ENCODE data around the gene C16orf46.
A peak's percentile ranks its signal among the peaks of the same experiment; 100 is the strongest.

The C16orf46 gene

GRCh38 chr16:81073560-81074330, 3.3 kb downstream of the C16orf46 start:
- DNase-seq, result no peak

GRCh38 chr16:81071805-81072204, 5.2 kb downstream of the C16orf46 start:
- DNase-seq, result no peak

DNA sequence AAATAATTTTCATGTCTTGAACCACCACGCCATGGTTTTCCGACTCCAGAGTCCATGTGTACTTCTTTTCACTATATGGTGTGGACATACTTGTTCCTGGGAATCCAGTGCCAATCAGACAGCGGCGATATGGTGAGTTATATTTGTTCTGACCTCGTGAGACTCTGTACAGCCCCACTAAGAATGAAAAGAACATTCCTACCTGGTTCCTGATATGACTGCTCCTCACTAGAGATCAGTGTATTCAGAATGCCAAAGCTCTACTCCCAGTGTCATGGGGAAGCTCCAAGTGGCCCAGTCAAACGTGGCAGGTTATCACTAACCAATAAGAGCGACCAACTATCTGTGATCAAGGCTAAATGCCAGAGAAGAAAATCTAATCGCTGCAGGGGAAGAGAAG, 6.1 kb downstream of the C16orf46 start:
- DNase-seq, result no peak

DNA sequence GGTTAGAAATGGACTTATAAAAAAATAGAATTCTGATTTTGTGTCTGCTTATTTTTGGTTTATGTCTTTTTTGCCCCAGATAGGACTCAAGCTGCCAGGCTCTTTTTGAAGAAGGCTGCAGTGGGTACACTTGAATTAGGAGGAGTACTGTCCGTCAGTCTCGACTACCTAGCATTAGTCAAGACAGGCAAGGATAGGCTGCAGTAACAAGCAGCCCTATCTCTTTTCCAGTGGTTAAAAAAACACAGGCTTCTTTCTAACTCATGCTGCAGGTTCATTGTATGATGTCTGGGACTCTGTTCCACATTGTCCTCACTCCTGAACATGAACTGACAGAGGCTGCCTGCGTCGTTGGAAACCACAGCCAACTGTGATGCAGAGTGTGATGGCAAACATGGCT, 8.0 kb downstream of the C16orf46 start:
- no peak for DNase-seq

DNA sequence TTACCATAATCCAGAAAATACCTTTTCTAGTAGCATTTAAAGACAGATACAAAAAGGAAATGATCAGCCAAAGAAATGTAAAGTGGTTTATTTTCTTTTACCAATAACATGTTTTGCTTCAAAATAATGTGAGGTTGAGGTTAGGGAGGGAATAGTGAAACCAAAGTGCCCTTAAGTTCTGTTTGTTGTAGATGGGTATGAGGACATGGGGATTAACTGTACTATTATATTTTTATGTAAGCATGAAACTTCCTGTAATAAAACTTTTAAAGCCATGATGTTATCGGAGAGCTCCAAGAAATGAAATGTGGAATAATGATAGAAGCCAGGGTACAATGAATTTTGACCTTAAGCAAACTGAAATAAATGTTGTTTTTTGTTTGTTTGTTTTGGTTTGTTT, 9.9 kb downstream of the C16orf46 start:
- no peak for DNase-seq

GRCh38 chr16:81066681-81067080, 10.4 kb downstream of the C16orf46 start:
- no peak for DNase-seq

- DNase-seq, result no peak
Measured at GRCh38 chr16:81061871-81062608, 15.0 kb downstream of the C16orf46 start.

DNA sequence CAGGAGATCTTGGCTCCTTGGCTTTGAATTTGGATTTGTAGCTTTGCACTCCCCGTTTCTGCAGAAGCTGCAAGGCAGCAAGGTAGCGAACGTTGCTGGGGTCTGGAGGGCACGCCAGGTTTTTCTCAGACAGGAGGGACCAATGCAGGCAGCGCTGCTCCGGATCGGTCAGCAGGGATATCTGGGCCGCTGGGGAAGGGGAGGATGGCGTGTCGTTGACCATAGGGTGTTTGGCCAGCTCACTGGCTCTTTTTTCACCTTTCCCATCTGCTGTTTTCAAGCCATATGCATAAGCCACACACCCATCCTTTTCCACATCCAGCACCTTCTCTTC, 15.8 kb downstream of the C16orf46 start:
- DNase-seq, result no peak

DNA sequence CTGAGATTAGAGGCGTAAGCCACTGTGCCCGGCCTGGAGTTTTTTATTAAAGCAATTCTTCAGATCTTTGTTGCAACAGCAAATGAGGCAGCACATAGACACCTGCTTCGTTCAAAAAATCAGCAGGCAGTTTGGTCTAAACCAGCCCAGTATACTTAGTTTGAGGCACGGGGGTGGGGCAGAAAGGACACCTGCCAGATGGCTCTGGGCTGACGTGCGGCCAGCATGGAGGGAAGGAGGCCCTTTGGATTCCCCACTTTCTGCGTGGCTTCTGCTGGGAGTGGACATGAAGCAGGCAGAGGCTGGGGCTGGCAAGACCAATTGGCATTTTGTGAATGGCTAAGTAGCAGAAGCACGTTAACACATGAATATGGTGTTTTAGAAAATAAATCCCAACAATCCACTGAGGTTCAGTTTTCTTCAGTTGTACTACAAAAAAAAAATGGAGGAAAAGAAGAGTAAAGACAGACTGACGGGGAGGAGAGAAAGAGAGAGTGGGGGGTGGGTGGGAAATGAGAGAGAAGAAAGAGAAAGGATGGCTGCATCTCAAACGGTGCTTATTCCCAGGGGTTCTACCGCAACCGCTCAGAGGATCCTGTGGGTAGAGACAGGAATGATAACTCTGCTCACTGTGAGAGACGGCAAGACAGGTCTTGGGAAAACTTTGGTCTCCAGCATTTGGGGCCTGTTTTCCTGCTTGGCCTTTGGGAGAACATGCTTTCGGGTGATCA, 16.3 kb downstream of the C16orf46 start:
- DNase-seq, result no peak

GRCh38 chr16:81053761-81054160, 23.3 kb downstream of the C16orf46 start:
- DNase-seq, result no peak

DNA sequence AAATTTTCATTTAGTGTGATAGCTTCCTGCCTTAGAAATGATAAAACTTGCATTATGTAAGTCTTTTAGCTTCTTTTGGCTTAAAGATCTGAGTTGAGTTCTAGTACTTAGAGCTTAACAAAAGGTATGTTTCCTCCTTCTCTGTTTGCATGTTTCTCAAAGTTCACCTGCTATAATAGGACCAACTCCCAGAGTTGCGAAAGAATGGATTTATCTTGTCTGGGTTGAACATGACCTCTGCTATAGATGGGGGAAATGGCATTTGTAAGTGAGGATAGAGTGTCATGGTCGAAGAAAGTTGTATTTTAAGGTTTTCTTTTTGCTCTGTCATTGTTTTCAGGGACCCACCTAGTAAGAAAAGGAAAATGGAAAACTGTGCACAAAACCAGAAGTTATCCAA, 34.2 kb downstream of the C16orf46 start:
- no peak for DNase-seq

DNA sequence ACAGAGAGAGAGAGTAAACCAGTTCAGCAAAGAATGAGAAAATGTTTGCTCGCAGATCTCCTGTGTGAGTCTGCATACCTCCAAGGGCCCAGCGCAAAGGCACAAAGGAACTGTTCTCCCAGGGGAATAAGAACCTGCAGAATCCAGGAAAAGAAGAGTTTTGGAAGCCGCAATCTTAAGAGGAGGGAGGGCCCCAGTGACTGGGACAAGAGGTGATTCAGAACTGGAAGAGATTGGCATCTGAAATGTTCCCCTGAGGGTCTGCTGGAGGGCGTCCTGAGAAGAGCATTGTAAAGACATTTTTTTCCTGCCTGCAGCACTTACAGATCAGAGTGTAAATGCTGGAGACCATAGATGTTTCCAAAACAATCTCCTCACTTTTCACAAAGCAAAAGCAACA, 35.3 kb downstream of the C16orf46 start:
- no peak for DNase-seq

DNA sequence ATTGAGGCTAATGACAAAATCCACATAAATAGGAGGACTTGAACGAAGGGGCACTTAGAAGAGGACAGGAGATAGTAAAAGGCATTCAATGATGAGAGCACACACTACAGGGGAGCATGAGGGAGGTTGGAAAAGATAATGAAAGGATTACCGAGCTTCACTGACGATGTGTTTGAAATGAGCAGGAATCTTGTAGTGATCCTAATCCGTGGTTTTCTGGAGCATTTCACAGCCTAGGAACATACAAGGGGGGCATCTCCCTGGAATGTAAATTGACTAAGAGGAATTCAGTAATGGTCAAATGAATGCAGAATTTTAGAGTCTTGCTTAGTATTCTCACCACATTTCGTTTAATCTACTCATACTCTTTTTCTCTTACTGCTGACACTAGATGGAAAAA, 36.2 kb downstream of the C16orf46 start:
- DNase-seq, result no peak

GRCh38 chr16:81040131-81040530, 36.9 kb downstream of the C16orf46 start:
- no peak for DNase-seq

DNA sequence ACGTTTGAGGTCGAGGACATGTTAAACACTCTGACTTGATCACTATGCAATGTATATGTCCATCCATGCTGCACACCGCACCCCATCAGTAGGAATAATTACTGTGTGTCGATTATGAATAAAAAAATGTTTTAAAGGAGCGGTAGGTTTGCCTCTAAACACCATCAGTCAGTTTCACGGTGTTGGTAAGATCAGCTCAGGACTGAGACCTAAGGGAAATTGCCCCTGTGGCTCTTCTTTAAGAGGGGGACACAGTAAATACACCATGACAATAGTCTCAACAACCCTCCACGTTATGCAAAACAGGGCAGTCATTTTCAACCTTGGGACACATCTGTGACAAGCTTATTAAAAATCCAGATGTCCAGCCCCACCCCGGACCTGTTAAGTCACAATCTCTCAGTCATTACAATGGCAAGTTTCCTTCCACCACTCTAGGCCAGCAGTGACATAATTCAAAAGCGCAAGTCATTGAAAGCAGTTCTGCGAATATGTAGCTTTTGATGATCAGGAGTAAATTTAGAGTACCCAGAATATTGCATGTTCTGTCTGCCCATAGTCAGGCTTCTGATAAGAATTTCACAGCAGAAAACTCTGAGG, 40.2 kb downstream of the C16orf46 start:
- DNase-seq, result no peak

GRCh38 chr16:81035975-81036750, 40.9 kb downstream of the C16orf46 start:
- no peak for DNase-seq

- peak; percentile 75 for DNase-seq
Measured at GRCh38 chr16:81035398-81035974, 41.6 kb downstream of the C16orf46 start, which contains the start of gene ATMIN. Gene ATMIN (plus strand): TSS chr16:81035842. CDS start chr16:81035871, 29 bp downstream.

DNA sequence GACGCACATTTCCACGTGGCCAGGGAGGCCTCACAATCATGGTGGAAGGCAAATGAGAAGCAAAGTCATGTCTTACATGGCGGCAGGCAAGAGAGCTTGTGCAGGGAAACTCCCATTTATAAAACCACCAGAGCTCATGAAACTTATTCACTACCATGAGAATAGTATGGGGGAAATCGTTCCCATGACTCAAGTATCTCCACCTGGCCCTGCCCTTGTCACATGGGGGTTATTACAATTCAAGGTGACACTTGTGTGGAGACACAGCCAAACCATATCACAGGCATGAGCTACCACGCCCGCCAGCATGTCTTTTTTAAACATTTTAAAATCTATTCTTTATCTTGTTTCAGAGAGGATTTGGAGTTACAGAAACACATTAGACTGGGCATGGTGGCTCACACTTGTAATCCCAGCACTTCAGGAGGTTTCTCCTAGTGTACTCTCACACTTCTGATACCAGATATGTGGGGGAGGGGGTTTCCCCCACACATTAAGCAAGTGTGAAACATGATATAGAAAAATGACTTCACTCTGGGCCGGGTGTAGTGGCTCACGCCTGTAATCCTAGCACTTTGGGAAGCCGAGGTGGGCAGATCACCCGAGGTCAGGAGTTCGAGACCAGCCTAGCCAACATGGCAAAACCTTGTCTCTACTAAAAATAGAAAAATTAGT, 47.0 kb downstream of the C16orf46 start:
- no peak for DNase-seq

DNA sequence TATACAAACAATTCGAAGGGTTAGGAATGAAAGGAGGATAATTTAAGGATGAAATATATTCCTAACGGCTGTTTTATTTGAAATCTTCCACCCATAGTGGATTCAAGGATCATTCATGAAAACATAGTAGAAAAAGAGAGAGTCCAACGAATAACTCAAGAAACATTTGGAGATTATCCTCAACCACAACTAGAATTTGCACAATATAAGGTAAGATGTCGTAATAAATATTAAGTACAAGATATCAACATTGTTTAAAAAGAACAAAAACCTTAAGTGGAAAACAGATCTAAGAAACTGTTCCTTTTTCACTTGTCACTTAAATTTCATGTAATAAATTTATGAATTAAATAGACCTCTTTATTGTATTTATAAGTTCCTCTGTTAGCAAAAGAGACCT, 50.6 kb downstream of the C16orf46 start:
- DNase-seq, result no peak

DNA sequence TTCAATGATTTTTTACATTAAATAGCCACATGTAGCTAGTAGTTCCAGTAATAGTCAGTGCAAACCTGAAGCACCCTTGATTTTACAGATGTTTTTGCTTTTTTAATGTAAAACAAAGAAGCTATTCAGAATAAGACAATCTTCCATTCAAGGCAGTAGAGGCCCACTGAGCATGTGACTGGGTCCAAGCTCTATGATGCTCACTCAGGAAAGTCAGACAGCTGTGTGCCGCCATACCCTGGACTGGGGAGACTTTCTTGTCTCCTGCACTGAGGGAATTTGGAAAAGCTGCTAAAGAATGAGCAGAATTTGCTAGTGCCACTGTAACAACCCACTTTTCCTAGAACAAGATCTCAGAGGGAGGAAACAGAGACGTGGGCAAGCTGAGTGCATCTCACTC, 58.5 kb downstream of the C16orf46 start:
- DNase-seq, result no peak

DNA sequence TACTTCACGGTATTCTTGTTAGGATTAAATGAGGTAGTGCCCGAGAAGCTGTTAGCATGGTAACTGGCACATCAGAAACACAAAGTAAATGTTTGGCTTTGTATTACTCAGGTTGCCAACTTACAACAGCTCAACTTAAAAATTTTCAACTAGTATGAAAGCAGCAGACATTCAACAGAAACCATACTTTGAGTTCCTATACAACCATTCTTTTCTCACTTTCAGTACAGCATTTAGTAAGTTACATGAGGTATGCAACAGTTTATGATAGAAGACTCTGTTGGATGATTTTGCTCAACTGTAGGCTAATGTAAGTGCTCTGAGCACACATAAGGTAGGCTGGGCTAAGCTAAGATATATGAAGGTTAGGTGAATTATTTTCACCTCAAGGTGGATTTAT, 62.4 kb downstream of the C16orf46 start:
- no peak for DNase-seq

DNA sequence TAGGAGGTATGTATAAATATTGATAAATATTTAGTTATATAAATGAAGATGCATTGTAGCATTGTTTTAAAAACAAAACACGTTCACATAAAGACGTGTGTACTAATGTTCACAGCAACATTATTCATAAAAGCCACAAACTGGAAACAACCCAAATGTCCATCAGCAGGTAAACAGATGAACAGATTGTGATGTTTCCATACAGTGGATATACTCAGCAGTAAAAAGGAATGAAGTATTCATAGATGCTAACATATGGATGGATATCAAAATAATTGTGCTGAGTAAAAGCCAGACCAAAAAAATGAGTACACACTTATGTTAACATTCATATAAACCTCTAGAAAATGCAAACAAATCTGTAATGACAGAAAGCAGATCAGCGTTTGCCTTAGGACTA, 64.1 kb downstream of the C16orf46 start:
- DNase-seq, result no peak
